ENCODE results near the gene RABEPK.
"Not testable (repeated sequence)": the region's sequence is repeated elsewhere in the genome, so short reads cannot be mapped to it uniquely, and the experiment has no call there.

Gene RABEPK

GRCh38 chr9:125200216-125201047 is at the start of gene RABEPK:
TSS of gene RABEPK (plus strand) at chr9:125200542. CDS start at chr9:125203014, 2,472 bp downstream.
- peak; percentile 95 for DNase-seq

GRCh38 chr9:125151730-125152129 is 48.6 kb upstream of the RABEPK start:
- no peak for DNase-seq

GRCh38 chr9:125153712-125154367 is 46.5 kb upstream of the RABEPK start:
- no peak for DNase-seq

GRCh38 chr9:125156551-125156950 is 43.8 kb upstream of the RABEPK start:
- DNase-seq, result no peak

GRCh38 chr9:125160750-125161149 is 39.6 kb upstream of the RABEPK start:
- DNase-seq, result no peak

GRCh38 chr9:125161284-125161918 is 38.9 kb upstream of the RABEPK start:
- no peak for DNase-seq

GRCh38 chr9:125162891-125163290 is 37.5 kb upstream of the RABEPK start:
- DNase-seq, result not testable (repeated sequence)

GRCh38 chr9:125166762-125167161 is 33.6 kb upstream of the RABEPK start:
- DNase-seq, result no peak

- no peak for DNase-seq
Measured at GRCh38 chr9:125169895-125170294, 30.4 kb upstream of the RABEPK start.

- no peak for DNase-seq
Measured at GRCh38 chr9:125172031-125172755, 28.1 kb upstream of the RABEPK start.

- DNase-seq, result no peak
Measured at GRCh38 chr9:125176636-125177035, 23.7 kb upstream of the RABEPK start.

GRCh38 chr9:125177888-125178287 is 22.5 kb upstream of the RABEPK start:
- no peak for DNase-seq

GRCh38 chr9:125179776-125180175 is 20.6 kb upstream of the RABEPK start:
- DNase-seq, result not testable (repeated sequence)

- no peak for DNase-seq
Measured at GRCh38 chr9:125180876-125181275, 19.5 kb upstream of the RABEPK start.

- DNase-seq, result not testable (repeated sequence)
Measured at GRCh38 chr9:125181756-125182155, 18.6 kb upstream of the RABEPK start.

- DNase-seq, result no peak
Measured at GRCh38 chr9:125183054-125183453, 17.3 kb upstream of the RABEPK start.

- DNase-seq, result no peak
Measured at GRCh38 chr9:125183561-125183960, 16.8 kb upstream of the RABEPK start.

GRCh38 chr9:125189011-125189360 is 11.4 kb upstream of the RABEPK start:
- no peak for DNase-seq

- peak; percentile 98 for DNase-seq
Measured at GRCh38 chr9:125189361-125190289, 10.7 kb upstream of the RABEPK start, which contains the start of gene PPP6C. TSS of gene PPP6C (minus strand) at chr9:125189803. CDS start at chr9:125189718, 85 bp downstream.

- DNase-seq, result no peak
Measured at GRCh38 chr9:125190361-125190801, 10.0 kb upstream of the RABEPK start.

GRCh38 chr9:125194466-125194865 is 5.9 kb upstream of the RABEPK start:
- DNase-seq, result not testable (repeated sequence)

- not testable (repeated sequence) for DNase-seq
Measured at GRCh38 chr9:125195591-125195990, 4.8 kb upstream of the RABEPK start.

Measured in right hindlimb (tissue), 1 donor.